Neural cell (in vitro differentiated cells): ENCODE data around the gene GNAT3. TPM values are rescaled to one million over a fixed set of nuclear protein-coding genes. Genes with fewer than 3 reads are reported as not detected.

ENCODE experiments used
- H2AFZ ChIP-seq: fragments of 200-600, 300-800 bp; sonication (generic), shearing (Covaris generic); 2 replicates; pipeline ENCODE4 v1.6.0; 2014; ENCODE audit warnings: low read depth, mild to moderate bottlenecking, antibody characterized with exemption, low read length, moderate library complexity
- H3F3A ChIP-seq: fragments of 200-600 bp; shearing (Covaris generic); 2 replicates; pipeline ENCODE4 v1.6.1; 2016; ENCODE audit warnings: mild to moderate bottlenecking, moderate library complexity, mixed read lengths, antibody characterized with exemption, low read length; ENCODE audit not compliant: insufficient read depth, poor library complexity, severe bottlenecking
- H3K27ac ChIP-seq: fragments of 200-600, 300-800 bp; sonication (generic), shearing (Covaris generic); 2 replicates; pipeline ENCODE4 v1.5.1; 2014; ENCODE audit warnings: mild to moderate bottlenecking, low read length, moderate library complexity
- H3K27me3 ChIP-seq: fragments of 300-800, 200-600 bp; sonication (generic), shearing (Covaris generic); 2 replicates; pipeline ENCODE4 v1.6.0; 2014; ENCODE audit warnings: mild to moderate bottlenecking, low read depth, low read length, moderate library complexity; ENCODE audit not compliant: insufficient read depth
- H3K36me3 ChIP-seq: fragments of 300-800, 200-600 bp; sonication (generic), shearing (Covaris generic); 2 replicates; pipeline ENCODE4 v1.5.1; 2014; ENCODE audit warnings: mild to moderate bottlenecking, antibody characterized with exemption, low read length, moderate library complexity; ENCODE audit not compliant: insufficient read depth
- H3K4me2 ChIP-seq: fragments of 300-800, 200-600 bp; sonication (generic), shearing (Covaris generic); 2 replicates; pipeline ENCODE4 v1.6.0; 2014; ENCODE audit warnings: mild to moderate bottlenecking, low read length
- H3K4me3 ChIP-seq: fragments of 300-800, 200-600 bp; sonication (generic), shearing (Covaris generic); 2 replicates; pipeline ENCODE4 v1.5.1; 2014; ENCODE audit warnings: mild to moderate bottlenecking, low read length, moderate library complexity
- H3K79me2 ChIP-seq: fragments of 200-600 bp; shearing (Covaris generic); replicated peaks from 2 replicates; pipeline ENCODE4 v1.6.0; 2014; ENCODE audit warnings: mild to moderate bottlenecking, low read length, moderate library complexity; ENCODE audit not compliant: insufficient read depth
- H3K9ac ChIP-seq: fragments of 300-800, 200-600 bp; sonication (generic), shearing (Covaris generic); 2 replicates; pipeline ENCODE4 v1.6.1; 2016; ENCODE audit warnings: mild to moderate bottlenecking, low read length, mixed read lengths
- H3K9me2 ChIP-seq: fragments of 200-600 bp; shearing (Covaris generic); 2 replicates; pipeline ENCODE4 v1.6.1; 2016; ENCODE audit warnings: mild to moderate bottlenecking, low read length, mixed read lengths; ENCODE audit not compliant: insufficient read depth
- H3K9me3 ChIP-seq: fragments of 200-600, 300-800 bp; sonication (generic), shearing (Covaris generic); 2 replicates; pipeline ENCODE4 v1.6.1; 2016; ENCODE audit warnings: mild to moderate bottlenecking, mixed run types, low read length, moderate library complexity, mixed read lengths
- H4K20me1 ChIP-seq: fragments of 200-600 bp; shearing (Covaris generic); 2 replicates; pipeline ENCODE4 v1.6.1; 2016; ENCODE audit warnings: mild to moderate bottlenecking, mixed run types; ENCODE audit not compliant: insufficient read depth
- EP300 ChIP-seq: fragments of 450-650 bp; conservative IDR thresholded peaks from 2 replicates; pipeline ENCODE4 v1.6.1; 2014; ENCODE audit warnings: antibody characterized with exemption, mild to moderate bottlenecking, moderate library complexity; ENCODE audit not compliant: poor library complexity, severe bottlenecking
- MXI1 ChIP-seq: fragments of 450-650 bp; conservative IDR thresholded peaks from 2 replicates; pipeline ENCODE4 v1.6.1; 2014; ENCODE audit warnings: antibody characterized with exemption, mild to moderate bottlenecking; ENCODE audit not compliant: poor library complexity, severe bottlenecking
- RAD21 ChIP-seq: fragments of 450-650 bp; conservative IDR thresholded peaks from 2 replicates; pipeline ENCODE4 v1.6.1; 2014; ENCODE audit warnings: antibody characterized with exemption, mild to moderate bottlenecking, moderate library complexity
- SMC3 ChIP-seq: fragments of 450-650 bp; conservative IDR thresholded peaks from 2 replicates; pipeline ENCODE4 v1.6.1; 2014; ENCODE audit warnings: antibody characterized with exemption, mild to moderate bottlenecking, moderate library complexity; ENCODE audit not compliant: poor library complexity
- TAF1 ChIP-seq: IDR thresholded peaks from 2 replicates; pipeline ENCODE4 v1.6.1; 2012; ENCODE audit warnings: low read depth
- polyA plus RNA-seq: library from polyadenylated mRNA; depleted of rRNA; stranded (reverse); fragments of >200 nt; gene quantifications from 2 replicates; pipeline ENCODE4 v1.2.3, GENCODE V29; 2014
- TF ChIP-seq, protein P1 (sequence below): fragments of 450-650 bp; IDR thresholded peaks from 2 replicates; pipeline ENCODE4 v1.5.1; 2014; ENCODE audit warnings: antibody characterized with exemption, mild to moderate bottlenecking, moderate library complexity; ENCODE audit not compliant: poor library complexity, severe bottlenecking

The GNAT3 gene
- polyA plus RNA-seq, 1 donor from 2014 or later = not detected

DNA sequence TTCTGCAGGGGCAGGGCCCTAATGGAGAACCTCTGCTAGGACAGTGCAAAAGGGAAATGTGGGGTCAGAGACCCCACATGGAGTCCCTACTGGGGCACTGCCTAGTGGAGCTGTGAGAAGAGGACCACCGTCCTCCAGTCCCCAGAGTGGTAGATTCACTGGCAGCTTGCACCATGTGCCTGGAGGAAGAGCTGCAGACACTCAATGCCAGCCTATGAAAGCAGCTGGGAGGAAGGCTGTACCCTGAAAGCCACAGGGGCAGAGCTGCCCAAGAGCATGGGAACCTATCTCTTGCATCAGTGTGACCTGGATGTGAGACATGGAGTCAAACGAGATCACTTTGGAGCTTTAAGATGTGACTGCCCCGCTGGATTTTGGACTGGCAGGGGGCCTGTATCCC is 20.3 kb upstream of the GNAT3 start:
- Histone ChIP-seq H3K27ac (no peak overlapping the region), H3K27me3 (no peaks in the 10 kb centered on the region), H3F3A (no peaks in the 10 kb centered on the region), H4K20me1 (no peaks in the 10 kb centered on the region), H3K9ac (no peak overlapping the region), H3K4me3 (no peak overlapping the region), H3K36me3 (no peaks in the 10 kb centered on the region), H3K9me3 (no peaks in the 10 kb centered on the region), H3K4me2 (no peak overlapping the region), H3K79me2 (no peaks in the 10 kb centered on the region), H2AFZ (no peak overlapping the region), H3K9me2 (no peaks in the 10 kb centered on the region)
- TF ChIP-seq SMC3 (no peak), TAF1 (no peak), EP300 (no peak), RAD21 (no peak)
- TF ChIP-seq, protein P1, sequence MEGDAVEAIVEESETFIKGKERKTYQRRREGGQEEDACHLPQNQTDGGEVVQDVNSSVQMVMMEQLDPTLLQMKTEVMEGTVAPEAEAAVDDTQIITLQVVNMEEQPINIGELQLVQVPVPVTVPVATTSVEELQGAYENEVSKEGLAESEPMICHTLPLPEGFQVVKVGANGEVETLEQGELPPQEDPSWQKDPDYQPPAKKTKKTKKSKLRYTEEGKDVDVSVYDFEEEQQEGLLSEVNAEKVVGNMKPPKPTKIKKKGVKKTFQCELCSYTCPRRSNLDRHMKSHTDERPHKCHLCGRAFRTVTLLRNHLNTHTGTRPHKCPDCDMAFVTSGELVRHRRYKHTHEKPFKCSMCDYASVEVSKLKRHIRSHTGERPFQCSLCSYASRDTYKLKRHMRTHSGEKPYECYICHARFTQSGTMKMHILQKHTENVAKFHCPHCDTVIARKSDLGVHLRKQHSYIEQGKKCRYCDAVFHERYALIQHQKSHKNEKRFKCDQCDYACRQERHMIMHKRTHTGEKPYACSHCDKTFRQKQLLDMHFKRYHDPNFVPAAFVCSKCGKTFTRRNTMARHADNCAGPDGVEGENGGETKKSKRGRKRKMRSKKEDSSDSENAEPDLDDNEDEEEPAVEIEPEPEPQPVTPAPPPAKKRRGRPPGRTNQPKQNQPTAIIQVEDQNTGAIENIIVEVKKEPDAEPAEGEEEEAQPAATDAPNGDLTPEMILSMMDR = no peak

DNA sequence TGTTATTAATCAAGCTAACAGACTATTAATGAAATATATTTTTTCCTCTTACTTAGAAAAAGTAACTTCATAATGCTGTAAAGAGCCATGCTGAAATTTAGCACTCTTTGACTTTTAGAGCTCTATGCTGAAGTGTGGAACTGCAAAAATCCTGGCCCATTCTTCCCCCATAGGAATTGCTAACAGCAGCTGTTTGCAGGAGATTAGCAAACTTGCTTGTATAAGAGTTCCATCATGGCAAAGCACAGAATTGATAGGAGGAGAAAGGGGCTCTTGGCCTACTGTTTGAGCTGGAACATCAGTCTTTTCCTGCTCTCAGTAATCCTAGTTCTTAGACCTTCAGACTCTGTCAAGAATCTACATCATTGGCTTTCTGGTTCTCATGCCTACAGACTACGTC is 18.3 kb upstream of the GNAT3 start:
- Histone ChIP-seq H3K4me3 (no peak overlapping the region), H3K27ac (no peak overlapping the region), H3K79me2 (no peaks in the 10 kb centered on the region), H3K4me2 (no peak overlapping the region), H3K9me3 (no peaks in the 10 kb centered on the region), H3K9ac (no peak overlapping the region), H3K36me3 (no peaks in the 10 kb centered on the region), H2AFZ (no peak overlapping the region), H3F3A (no peaks in the 10 kb centered on the region), H4K20me1 (no peaks in the 10 kb centered on the region), H3K9me2 (no peaks in the 10 kb centered on the region), H3K27me3 (no peaks in the 10 kb centered on the region)
- no peak for TF ChIP-seq TAF1
- TF ChIP-seq, protein P1 = no peak
- no peak for TF ChIP-seq MXI1
- TF ChIP-seq SMC3 = no peak

DNA sequence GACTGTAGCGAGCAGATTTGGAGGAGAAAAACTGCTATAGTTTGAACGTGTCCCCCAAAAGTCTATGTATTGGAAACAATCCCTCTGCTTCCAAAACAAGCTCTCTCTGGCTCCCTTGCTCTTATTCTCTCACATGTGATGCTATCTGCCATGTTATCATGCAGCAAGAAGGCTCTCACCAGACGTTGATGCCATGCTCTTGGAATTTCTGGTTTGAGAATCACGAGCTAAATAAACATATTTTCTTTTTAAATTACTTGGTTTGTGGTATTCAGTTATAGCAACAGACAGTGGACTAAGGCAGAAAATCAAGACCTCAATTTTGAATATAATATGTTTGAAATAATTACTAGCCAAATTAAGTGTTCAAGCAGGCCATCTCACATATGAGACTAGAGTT is 17.5 kb upstream of the GNAT3 start:
- H3K4me3 ChIP-seq = no peak overlapping the region
- TF ChIP-seq SMC3 (no peak), RAD21 (no peak), MXI1 (no peak)
- no peak overlapping the region for H3K27ac ChIP-seq
- H3K36me3 ChIP-seq = no peaks in the 10 kb centered on the region
- no peaks in the 10 kb centered on the region for H3K9me2 ChIP-seq
- H3K79me2 ChIP-seq = no peaks in the 10 kb centered on the region
- no peaks in the 10 kb centered on the region for H3K9me3 ChIP-seq
- no peak overlapping the region for H3K9ac ChIP-seq
- H3F3A ChIP-seq = no peaks in the 10 kb centered on the region
- no peaks in the 10 kb centered on the region for H3K27me3 ChIP-seq
- no peak overlapping the region for H3K4me2 ChIP-seq
- no peak overlapping the region for H2AFZ ChIP-seq
- no peaks in the 10 kb centered on the region for H4K20me1 ChIP-seq
